HAP-1 (cell line): ENCODE data around the gene VWA2.

Source experiments
- DNase-seq, 2 experiments: peaks; one replicate each; pipeline ENCODE4 v3.0.0-alpha.2; 2016 to 2020; ENCODE audit warnings: low spot score in 2 of 2
- H3K27me3 ChIP-seq: fragments of 250-450 bp; sonication (Bioruptor Pico); 2 replicates; pipeline ENCODE4 v1.5.1; 2020; ENCODE audit warnings: low read depth, mild to moderate bottlenecking, moderate library complexity
- H3K36me3 ChIP-seq: fragments of 250-450 bp; sonication (Bioruptor Pico); replicated peaks from 2 replicates; pipeline ENCODE4 v1.5.1; 2020; ENCODE audit warnings: mild to moderate bottlenecking
- H3K4me1 ChIP-seq: fragments of 250-450 bp; sonication (Bioruptor Pico); 2 replicates; pipeline ENCODE4 v1.5.1; 2020; ENCODE audit warnings: mild to moderate bottlenecking
- H3K4me3 ChIP-seq: fragments of 250-450 bp; sonication (Bioruptor Pico); 2 replicates; pipeline ENCODE4 v1.5.1; 2020; ENCODE audit warnings: mild to moderate bottlenecking, moderate library complexity
- H3K9me3 ChIP-seq: fragments of 250-450 bp; sonication (Bioruptor Pico); 2 replicates; pipeline ENCODE4 v1.5.1; 2020; ENCODE audit warnings: mild to moderate bottlenecking, moderate library complexity
- in situ Hi-C: fragments of 300-500 bp; cut with MboI; formaldehyde crosslinking; loops from 3 replicates; pipeline ENCODE4 v1.14.3; 2020; ENCODE audit warnings: low sequenced_read_pairs, inconsistent platforms, mixed read lengths

Gene VWA2, protein sequence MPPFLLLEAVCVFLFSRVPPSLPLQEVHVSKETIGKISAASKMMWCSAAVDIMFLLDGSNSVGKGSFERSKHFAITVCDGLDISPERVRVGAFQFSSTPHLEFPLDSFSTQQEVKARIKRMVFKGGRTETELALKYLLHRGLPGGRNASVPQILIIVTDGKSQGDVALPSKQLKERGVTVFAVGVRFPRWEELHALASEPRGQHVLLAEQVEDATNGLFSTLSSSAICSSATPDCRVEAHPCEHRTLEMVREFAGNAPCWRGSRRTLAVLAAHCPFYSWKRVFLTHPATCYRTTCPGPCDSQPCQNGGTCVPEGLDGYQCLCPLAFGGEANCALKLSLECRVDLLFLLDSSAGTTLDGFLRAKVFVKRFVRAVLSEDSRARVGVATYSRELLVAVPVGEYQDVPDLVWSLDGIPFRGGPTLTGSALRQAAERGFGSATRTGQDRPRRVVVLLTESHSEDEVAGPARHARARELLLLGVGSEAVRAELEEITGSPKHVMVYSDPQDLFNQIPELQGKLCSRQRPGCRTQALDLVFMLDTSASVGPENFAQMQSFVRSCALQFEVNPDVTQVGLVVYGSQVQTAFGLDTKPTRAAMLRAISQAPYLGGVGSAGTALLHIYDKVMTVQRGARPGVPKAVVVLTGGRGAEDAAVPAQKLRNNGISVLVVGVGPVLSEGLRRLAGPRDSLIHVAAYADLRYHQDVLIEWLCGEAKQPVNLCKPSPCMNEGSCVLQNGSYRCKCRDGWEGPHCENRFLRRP

DNA sequence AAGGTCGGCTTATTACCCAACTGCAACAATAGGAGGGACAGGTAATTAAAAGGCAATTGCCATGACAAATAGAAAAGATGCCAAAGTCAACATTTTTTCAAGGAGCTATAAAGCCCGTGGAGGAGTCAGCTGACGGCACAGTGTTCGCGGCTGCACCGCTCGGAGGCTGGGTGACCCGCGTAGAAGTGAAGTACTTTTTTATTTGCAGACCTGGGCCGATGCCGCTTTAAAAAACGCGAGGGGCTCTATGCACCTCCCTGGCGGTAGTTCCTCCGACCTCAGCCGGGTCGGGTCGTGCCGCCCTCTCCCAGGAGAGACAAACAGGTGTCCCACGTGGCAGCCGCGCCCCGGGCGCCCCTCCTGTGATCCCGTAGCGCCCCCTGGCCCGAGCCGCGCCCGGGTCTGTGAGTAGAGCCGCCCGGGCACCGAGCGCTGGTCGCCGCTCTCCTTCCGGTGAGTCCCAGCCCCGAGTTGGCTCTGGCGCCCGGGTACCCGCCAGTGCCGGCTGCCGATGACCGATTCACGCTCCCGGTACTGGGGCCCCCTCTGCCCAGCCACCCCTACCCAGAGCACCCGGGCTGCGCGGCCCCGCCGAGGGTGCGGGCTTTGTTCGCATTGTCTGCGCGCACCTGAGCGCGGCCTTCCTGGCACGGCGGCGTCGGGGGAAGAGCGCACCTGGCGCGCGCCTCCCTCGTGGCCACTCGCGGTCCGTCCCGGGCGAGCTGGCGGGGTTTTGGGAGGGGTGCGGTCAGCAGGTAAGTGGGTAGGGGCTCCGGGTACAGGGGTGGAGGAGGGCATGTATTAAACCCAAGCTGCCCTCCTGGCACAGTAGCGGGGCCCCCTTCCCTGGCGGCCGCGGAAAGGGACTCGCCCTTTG lies at the start of gene VWA2:
VWA2 (plus strand) TSS at position 138 of the 877 bp plus-strand sequence. CDS start 9,460 bp downstream, outside the sequence.
- no peaks in the 10 kb centered on the region for H3K4me1 ChIP-seq
- H3K27me3 ChIP-seq = peaks cover 74% of the 10 kb centered on the region
- peak; percentile 9 to 51 for DNase-seq
- in situ Hi-C loops = no loop called here
- no peaks in the 10 kb centered on the region for H3K36me3 ChIP-seq
- H3K4me3 ChIP-seq = peak within 1 kb of the TSS; percentile 23
- no peaks in the 10 kb centered on the region for H3K9me3 ChIP-seq

DNA sequence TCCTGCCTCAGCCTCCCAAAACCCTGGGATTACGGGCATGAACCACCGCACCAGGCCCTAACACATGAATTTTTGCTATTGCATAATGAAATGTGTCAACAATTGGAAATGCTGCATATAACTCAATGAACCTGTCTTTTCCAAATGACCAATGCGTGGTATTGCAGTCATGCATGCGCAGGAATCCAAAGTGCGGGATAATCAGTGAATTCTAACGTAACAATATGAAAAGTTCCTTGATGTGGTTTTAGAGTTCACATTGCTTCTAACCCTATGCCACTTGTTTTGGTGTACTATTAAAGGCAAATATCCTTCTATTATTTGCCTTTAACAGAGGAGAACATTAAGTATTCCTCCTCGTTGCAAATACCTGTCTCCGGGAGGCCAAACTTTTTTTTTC lies 49.4 kb upstream of the VWA2 start:
- in situ Hi-C loops = no loop called here
- Histone ChIP-seq H3K36me3 (no peaks in the 10 kb centered on the region), H3K4me3 (no peak overlapping the region), H3K4me1 (no peaks in the 10 kb centered on the region), H3K27me3 (peaks cover 5% of the 10 kb centered on the region; the same call in 1 of the 2 replicates), H3K9me3 (no peaks in the 10 kb centered on the region)
- no peak for DNase-seq

DNA sequence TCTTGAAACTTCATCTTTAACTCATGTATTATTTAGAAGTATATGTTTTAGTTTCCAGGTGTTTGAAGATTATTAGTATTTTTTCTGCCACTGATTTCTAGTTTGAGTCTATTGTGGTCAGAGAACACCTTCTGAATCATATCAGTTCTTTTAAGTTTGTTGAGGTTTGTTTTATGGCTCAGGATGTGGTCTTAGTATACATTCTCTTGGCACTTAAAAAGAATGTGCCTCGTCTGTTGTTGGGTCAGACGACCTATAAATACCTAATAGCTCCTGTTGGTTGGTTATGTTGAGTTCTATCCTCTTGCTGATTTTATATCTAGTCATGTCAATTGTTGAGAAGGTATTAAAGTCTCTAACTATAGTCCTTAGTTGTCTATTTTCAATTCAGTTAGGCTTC lies 44.0 kb upstream of the VWA2 start:
- no peaks in the 10 kb centered on the region for H3K4me1 ChIP-seq
- in situ Hi-C loops = no loop called here
- DNase-seq = no peak

DNA sequence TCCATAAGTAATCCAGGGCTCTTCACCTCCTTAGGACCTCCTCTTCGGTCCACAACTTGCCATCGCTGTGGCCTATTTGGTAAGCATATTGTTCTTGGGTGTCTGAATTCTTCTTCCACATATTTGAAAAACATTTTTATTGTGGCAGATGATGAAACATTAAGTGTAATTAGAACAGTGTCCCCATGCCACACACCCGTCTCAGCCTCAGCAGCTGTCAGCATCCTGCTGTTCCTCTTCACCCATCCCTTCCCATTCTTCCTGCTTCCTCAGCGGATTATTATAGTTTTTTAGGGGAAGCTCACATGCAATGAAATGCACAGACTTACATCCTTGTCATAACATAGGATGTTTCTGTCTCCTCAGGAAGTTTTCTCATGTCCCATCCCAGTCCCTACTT lies 39.8 kb upstream of the VWA2 start:
- Histone ChIP-seq H3K9me3 (no peaks in the 10 kb centered on the region), H3K36me3 (no peaks in the 10 kb centered on the region), H3K27me3 (peaks cover 6% of the 10 kb centered on the region), H3K4me1 (peaks cover 3% of the 10 kb centered on the region; the same call in 1 of the 2 replicates), H3K4me3 (no peak overlapping the region)
- no peak for DNase-seq
- in situ Hi-C loops = no loop called here

More for the DNA sequence above, 44.0 kb upstream of the VWA2 start:
- no peaks in the 10 kb centered on the region for H3K36me3 ChIP-seq
- H3K27me3 ChIP-seq = no peaks in the 10 kb centered on the region; the same call in 1 of the 2 replicates
- no peaks in the 10 kb centered on the region for H3K9me3 ChIP-seq
- no peak overlapping the region for H3K4me3 ChIP-seq

DNA sequence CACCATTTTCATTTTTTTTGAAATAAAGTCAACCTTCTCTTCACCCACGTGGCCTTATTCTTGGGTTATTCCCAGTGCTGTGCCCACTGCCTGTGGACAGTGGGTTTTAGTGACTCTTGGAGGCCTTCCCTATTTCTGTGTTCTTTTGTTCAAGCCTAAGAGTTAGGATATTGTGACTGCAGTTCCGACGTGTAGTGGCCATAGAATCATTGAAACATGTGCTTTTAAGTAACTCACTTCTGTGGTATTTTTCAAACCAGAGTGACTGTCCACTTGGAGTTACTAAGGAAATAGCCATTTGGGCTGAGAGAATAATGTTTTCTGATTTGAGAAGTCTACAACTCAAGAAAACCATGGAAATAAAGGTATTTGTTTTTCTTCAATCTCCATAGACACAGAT lies 36.2 kb upstream of the VWA2 start:
- H3K27me3 ChIP-seq = peaks cover 10% of the 10 kb centered on the region
- H3K36me3 ChIP-seq = no peaks in the 10 kb centered on the region
- no peaks in the 10 kb centered on the region for H3K9me3 ChIP-seq
- H3K4me3 ChIP-seq = no peak overlapping the region
- peaks cover 3% of the 10 kb centered on the region; the same call in 1 of the 2 replicates for H3K4me1 ChIP-seq
- DNase-seq = no peak
- in situ Hi-C loops = no loop called here

DNA sequence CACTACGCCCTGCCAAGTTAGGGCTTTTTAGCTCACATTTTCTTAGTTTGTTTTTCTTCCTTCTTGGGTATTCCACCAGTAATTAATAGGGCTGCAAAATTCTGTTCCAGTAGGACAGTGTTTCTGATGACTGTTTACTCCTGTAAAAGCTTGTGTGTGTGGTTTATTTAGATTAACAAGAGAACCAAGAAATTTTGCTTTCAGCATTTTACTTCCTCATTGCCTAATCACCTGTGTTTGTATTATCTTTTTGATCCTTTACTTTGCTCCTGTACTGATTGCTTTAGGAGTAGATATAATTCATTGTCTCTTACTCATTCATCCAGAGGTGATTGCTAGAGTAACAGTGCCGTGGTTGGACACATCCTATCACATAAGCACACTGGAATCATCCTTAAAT lies 32.2 kb upstream of the VWA2 start:
- no peak overlapping the region for H3K4me3 ChIP-seq
- in situ Hi-C loops = no loop called here
- H3K27me3 ChIP-seq = peaks cover 13% of the 10 kb centered on the region
- DNase-seq = no peak
- H3K4me1 ChIP-seq = no peaks in the 10 kb centered on the region; the same call in 1 of the 2 replicates
- H3K36me3 ChIP-seq = no peaks in the 10 kb centered on the region
- no peaks in the 10 kb centered on the region for H3K9me3 ChIP-seq

DNA sequence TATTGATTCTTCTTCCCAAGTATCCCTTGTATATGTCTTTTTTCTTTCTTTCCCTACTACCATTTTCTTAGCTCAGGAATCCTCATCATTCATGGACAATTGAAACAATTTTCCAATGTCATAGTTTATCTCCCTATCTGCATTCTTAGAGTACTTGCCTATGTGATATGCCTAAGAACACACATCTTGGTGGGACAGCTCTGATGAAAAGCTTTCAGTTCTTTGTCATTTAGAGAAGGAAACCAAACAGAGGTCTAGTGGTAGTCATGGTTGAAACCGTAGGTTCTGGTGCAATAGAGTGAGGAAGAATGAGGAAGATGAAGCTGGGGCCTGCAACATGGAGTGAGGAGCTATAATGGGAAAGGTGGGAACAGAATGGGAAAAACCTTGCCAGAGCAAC lies 31.7 kb upstream of the VWA2 start:
- peaks cover 13% of the 10 kb centered on the region for H3K27me3 ChIP-seq
- H3K4me1 ChIP-seq = no peaks in the 10 kb centered on the region
- no peak overlapping the region for H3K4me3 ChIP-seq
- in situ Hi-C loops = no loop called here
- DNase-seq = no peak
- no peaks in the 10 kb centered on the region for H3K9me3 ChIP-seq
- H3K36me3 ChIP-seq = no peaks in the 10 kb centered on the region

DNA sequence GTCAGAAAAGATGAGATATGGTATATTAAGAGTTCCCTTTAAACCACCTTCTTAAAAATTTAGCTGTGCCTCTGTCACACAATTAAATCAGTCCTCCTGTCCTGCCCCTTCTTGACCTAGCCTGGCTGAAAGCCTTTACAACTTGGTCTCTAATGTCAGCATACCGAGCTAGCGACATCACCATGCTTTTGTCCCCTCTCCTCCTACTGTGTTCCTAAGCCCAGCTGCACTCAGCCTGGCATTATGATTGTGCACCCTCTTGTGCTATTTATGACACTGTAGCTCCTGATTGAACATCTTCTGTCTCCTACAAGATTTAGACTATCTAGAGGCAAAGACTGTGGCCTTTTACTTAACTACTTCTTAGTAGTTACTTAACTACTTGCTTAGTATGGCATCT lies 30.7 kb upstream of the VWA2 start:
- H3K4me1 ChIP-seq = no peaks in the 10 kb centered on the region
- in situ Hi-C loops = no loop called here
- peaks cover 13% of the 10 kb centered on the region for H3K27me3 ChIP-seq
- H3K9me3 ChIP-seq = no peaks in the 10 kb centered on the region
- H3K4me3 ChIP-seq = no peak overlapping the region
- H3K36me3 ChIP-seq = no peaks in the 10 kb centered on the region
- no peak for DNase-seq

DNA sequence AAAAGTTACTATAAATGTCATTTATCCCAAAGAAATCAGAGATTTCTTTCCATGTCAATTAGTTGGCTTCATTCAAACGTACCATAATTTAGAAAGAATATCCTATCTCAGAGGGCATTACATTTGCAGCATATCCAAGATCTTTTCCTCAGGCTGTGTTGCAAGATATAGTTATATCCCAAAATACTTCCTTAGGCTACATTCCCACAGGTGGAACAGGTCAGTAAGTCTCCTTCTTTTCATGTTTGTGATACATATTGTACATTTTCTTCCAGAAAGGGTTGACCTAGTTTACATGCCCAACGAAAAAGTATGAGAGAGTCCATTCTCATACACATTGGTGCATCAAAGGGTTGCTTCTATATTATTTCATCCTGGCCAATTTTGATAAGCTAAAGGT lies 26.9 kb upstream of the VWA2 start:
- DNase-seq = no peak
- H3K4me3 ChIP-seq = no peak overlapping the region
- H3K36me3 ChIP-seq = no peaks in the 10 kb centered on the region
- H3K27me3 ChIP-seq = peaks cover 3% of the 10 kb centered on the region
- in situ Hi-C loops = no loop called here
- H3K9me3 ChIP-seq = no peaks in the 10 kb centered on the region
- no peaks in the 10 kb centered on the region for H3K4me1 ChIP-seq

DNA sequence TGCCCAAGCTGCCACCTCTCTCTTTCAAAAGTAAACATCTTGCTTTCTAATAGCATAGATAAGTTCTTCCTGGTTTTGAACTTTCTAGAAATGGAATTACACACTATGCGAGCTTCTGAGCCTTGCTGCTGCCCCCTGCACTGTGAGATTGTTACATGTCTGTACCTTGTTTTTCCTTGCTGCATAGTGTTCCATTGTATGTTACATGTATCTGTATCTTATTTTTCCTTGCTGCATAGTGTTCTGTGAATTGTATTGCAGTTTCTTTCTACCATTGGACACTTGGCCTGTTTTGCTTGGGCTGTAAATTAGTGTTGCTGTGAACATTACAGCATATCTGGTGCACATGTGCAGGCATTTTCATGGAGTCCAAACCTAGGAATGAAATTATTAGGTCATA lies 24.0 kb upstream of the VWA2 start:
- DNase-seq = no peak
- Histone ChIP-seq H3K4me1 (no peaks in the 10 kb centered on the region), H3K9me3 (no peaks in the 10 kb centered on the region), H3K27me3 (peaks cover 4% of the 10 kb centered on the region), H3K36me3 (no peaks in the 10 kb centered on the region), H3K4me3 (no peak overlapping the region)
- in situ Hi-C loops = no loop called here

DNA sequence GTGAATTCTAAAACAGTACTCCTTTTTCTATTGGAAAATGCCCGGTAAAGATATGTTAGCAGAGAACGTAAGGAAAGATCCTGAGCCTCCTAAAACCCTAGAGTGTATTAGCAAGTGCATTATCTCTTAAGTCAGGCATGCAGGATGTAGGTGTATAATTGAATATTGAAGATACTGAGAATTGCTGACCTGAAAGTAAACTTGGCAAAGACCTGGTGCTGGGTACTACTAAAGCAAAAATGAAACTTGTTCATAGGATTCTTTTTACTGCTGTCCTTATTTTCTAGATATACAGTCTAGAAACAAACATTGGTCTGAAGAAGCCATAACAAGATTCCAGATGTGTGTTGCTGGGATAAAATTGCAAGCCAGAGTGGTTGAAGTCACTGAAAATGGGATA lies 18.8 kb upstream of the VWA2 start:
- in situ Hi-C loops = no loop called here
- no peaks in the 10 kb centered on the region for H3K4me1 ChIP-seq
- no peaks in the 10 kb centered on the region for H3K9me3 ChIP-seq
- no peaks in the 10 kb centered on the region for H3K36me3 ChIP-seq
- no peak for DNase-seq
- peaks cover 16% of the 10 kb centered on the region for H3K27me3 ChIP-seq
- H3K4me3 ChIP-seq = no peak overlapping the region

DNA sequence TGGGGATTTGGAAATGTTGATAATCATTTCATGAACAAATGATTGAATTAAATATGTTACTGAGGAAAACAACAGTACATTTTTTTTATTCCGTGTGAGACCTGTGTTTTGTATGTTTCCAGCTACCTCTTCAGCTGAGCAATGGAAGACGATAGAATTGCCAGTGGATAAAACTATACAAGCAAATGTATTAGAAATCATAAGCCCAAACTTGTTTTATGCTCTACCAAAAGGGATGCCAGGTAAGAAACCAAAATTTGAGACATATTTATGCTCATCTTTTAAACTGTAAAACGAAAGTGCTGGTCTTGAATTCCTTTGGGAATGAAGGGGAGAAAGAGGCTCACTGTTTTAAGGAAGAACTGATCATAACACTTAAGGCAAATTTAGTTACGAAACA lies 17.8 kb upstream of the VWA2 start:
- no peaks in the 10 kb centered on the region for H3K36me3 ChIP-seq
- H3K9me3 ChIP-seq = no peaks in the 10 kb centered on the region
- H3K4me1 ChIP-seq = no peaks in the 10 kb centered on the region
- in situ Hi-C loops = no loop called here
- H3K27me3 ChIP-seq = peaks cover 16% of the 10 kb centered on the region
- H3K4me3 ChIP-seq = no peak overlapping the region
- DNase-seq = no peak

DNA sequence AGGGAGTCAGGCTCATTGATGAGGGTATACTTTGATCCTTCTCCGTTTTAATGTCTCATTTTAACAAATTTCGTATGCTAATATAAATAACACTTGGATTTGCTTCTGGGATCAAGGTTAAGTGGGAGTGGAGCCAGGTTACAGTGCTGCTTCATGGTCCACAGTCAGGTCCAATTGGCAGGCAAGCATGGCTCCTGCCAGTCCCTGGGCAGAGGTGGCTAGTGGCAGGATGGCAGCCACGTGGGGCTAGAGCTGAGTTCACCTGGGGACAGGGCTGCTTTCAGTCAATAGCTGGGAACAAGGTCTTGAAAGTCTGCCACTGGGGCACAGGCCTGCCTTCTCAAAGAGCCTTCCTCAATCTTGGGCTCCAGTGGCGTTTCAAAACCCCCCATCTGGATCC lies 16.0 kb upstream of the VWA2 start:
- in situ Hi-C loops = no loop called here
- Histone ChIP-seq H3K36me3 (no peaks in the 10 kb centered on the region), H3K27me3 (peaks cover 23% of the 10 kb centered on the region), H3K4me1 (no peaks in the 10 kb centered on the region), H3K9me3 (no peaks in the 10 kb centered on the region), H3K4me3 (no peak overlapping the region)
- DNase-seq = no peak
